Fibroblast of lung (primary cell): Measurements from ENCODE around the gene CFAP410. TPM values are rescaled to one million over a fixed set of nuclear protein-coding genes. Genes with fewer than 3 reads are reported as not detected.

ENCODE experiments used
- DNase-seq, 2 donors: peaks; one replicate each; pipeline versions ENCODE4 v3.0.0 to v3.0.0-alpha.2; 2010; ENCODE audit warnings: low read depth in 2 of 2
- H2AFZ ChIP-seq: 2 replicates; pipeline ENCODE4 v1.5.1; 2012; ENCODE audit warnings: low read length, control low read depth, inconsistent platforms
- H3K27ac ChIP-seq: 2 replicates; pipeline ENCODE4 v1.5.1; 2011; ENCODE audit warnings: low read length, control low read depth; ENCODE audit not compliant: insufficient read depth
- H3K27me3 ChIP-seq: 2 replicates; pipeline ENCODE4 v1.5.1; 2011; ENCODE audit warnings: mild to moderate bottlenecking, low read length; ENCODE audit not compliant: control insufficient read depth, insufficient read depth
- H3K36me3 ChIP-seq: 2 replicates; pipeline ENCODE4 v1.5.1; 2011; ENCODE audit warnings: low read length; ENCODE audit not compliant: control insufficient read depth, insufficient read depth
- H3K4me1 ChIP-seq: 2 replicates; pipeline ENCODE4 v1.5.1; 2011; ENCODE audit warnings: low read length; ENCODE audit not compliant: control insufficient read depth, insufficient read depth; ENCODE audit errors: extremely low read depth
- H3K4me2 ChIP-seq: 2 replicates; pipeline ENCODE4 v1.5.1; 2011; ENCODE audit warnings: low read length, control low read depth; ENCODE audit not compliant: insufficient read depth; ENCODE audit errors: extremely low read depth
- H3K4me3 ChIP-seq, 4 experiments: fragments of 200-600 bp in 1 of 4; sonication (generic) in 1 of 4; replicated peaks in 1 of 4; 2 replicates each; pipeline ENCODE4 v1.5.1; 2011 to 2016; ENCODE audit warnings: low read length in 4 of 4, low read depth in 3 of 4, mild to moderate bottlenecking in 3 of 4, control low read depth in 2 of 4, inconsistent platforms in 1 of 4, mixed read lengths in 1 of 4; ENCODE audit not compliant: insufficient read depth in 1 of 4; ENCODE audit errors: control extremely low read depth in 1 of 4
- H3K79me2 ChIP-seq: 2 replicates; pipeline ENCODE4 v1.5.1; 2012; ENCODE audit warnings: mild to moderate bottlenecking, low read length, inconsistent platforms; ENCODE audit not compliant: control insufficient read depth, insufficient read depth
- H3K9ac ChIP-seq: 2 replicates; pipeline ENCODE4 v1.5.1; 2011; ENCODE audit warnings: mild to moderate bottlenecking, low read length, control low read depth; ENCODE audit not compliant: insufficient read depth
- H3K9me3 ChIP-seq: 2 replicates; pipeline ENCODE4 v1.5.1; 2012; ENCODE audit warnings: low read depth, low read length; ENCODE audit not compliant: control insufficient read depth, insufficient read depth
- H4K20me1 ChIP-seq: 2 replicates; pipeline ENCODE4 v1.5.1; 2011; ENCODE audit warnings: low read length; ENCODE audit not compliant: control insufficient read depth, insufficient read depth; ENCODE audit errors: extremely low read depth
- CTCF ChIP-seq, 2 donors: IDR thresholded peaks in 1 of 2; conservative IDR thresholded peaks in 1 of 2; 1 replicate in 1 of 2; 2 replicates in 1 of 2; pipeline ENCODE4 v1.5.1; 2011 to 2012; ENCODE audit warnings: low read length in 2 of 2, control low read depth in 1 of 2, inconsistent platforms in 1 of 2, low read depth in 1 of 2, mild to moderate bottlenecking in 1 of 2
- EZH2 ChIP-seq: IDR thresholded peaks from 2 replicates; pipeline ENCODE4 v1.5.1; 2012; ENCODE audit warnings: low read length, control low read depth, mild to moderate bottlenecking; ENCODE audit errors: missing control alignments
- polyA plus RNA-seq, 2 donors: library from polyadenylated mRNA; depleted of rRNA in 1 of 2; stranded (reverse) in 1 of 2; unstranded in 1 of 2; fragments of >200 nt; gene quantifications; 2 replicates each; pipeline ENCODE4 v1.2.1, GENCODE V29; 2011 to 2012; ENCODE audit warnings: missing spikeins in 1 of 2
- total RNA-seq: library from RNA; depleted of rRNA; stranded (reverse); fragments of >200 nt; gene quantifications from 2 replicates; pipeline ENCODE4 v1.2.1, GENCODE V29; 2014

Gene CFAP410
- total and polyA plus RNA-seq, 2 donors (not counting 1 experiment from before 2014, with no cell fraction given), result 4.9 to 7.1 TPM

DNA sequence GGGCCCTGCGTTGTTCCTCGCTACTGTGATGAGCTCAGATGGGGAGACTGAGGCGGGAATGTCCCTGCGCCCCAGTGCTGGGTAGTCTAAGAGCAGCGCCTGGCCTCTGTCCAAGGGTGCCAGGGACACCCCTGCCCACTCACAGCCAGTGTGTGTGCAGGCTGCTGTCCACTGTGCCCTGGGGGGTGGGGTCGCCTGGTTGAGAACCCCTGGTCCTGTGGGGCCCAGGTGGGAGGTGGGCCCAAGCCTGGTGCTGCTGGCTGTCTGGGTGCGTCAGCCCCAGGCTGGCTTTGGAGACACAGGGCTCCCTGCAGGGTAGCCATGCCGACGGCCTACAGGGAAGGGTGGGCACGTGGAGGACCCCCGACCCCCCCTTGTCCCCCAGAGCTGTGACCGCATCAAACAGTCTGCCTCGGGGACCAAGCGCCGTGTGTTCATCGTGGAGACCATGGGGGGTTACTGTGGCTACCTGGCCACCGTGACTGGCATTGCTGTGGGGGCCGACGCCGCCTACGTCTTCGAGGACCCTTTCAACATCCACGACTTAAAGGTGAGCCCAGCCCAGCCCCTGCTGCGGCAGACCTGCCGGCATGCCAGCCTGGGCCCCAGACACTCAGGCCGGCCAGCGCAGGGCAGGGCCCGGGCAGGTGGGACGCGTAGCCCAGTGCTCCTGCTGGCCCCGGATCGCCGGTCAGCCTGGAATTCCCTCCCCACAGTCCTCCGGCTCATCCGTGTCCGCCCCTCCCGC, 14.9 kb downstream of the CFAP410 start:
- Histone ChIP-seq H3K79me2 (no peaks in the 10 kb centered on the region), H2AFZ (no peak overlapping the region), H3K4me2 (no peak overlapping the region), H3K9me3 (no peaks in the 10 kb centered on the region), H3K4me1 (no peaks in the 10 kb centered on the region), H3K36me3 (peaks cover 23% of the 10 kb centered on the region), H3K27me3 (no peaks in the 10 kb centered on the region), H3K27ac (no peak overlapping the region), H3K4me3 (no peak overlapping the region), H3K9ac (no peak overlapping the region), H4K20me1 (no peaks in the 10 kb centered on the region)
- TF ChIP-seq CTCF (conservative IDR thresholded peaks at IDR 0.05 in 1 of 2, IDR thresholded peaks at IDR 0.05 in 1 of 2; ENCODE audit: low read depth in 1 of 2, low read length in 2 of 2) (no peak), EZH2 (no peak)
- DNase-seq, result no peak

DNA sequence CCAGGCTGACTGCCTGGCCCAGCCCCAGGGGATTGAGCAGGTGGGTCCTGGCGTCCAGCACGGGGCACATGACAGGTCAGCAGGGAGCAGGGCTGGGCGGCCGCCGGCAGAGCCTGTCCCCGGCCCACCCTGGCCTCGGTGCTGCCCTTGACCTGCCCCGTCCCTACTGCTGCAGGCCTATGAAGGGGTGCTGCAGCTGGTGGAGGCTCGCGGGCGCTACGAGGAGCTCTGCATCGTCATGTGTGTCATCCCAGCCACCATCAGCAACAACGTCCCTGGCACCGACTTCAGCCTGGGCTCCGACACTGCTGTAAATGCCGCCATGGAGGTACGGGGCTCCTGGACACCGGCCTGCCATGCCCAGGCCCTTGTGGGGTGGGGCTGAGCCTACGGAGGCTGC, 15.6 kb downstream of the CFAP410 start:
- TF ChIP-seq CTCF (conservative IDR thresholded peaks at IDR 0.05 in 1 of 2, IDR thresholded peaks at IDR 0.05 in 1 of 2; ENCODE audit: low read depth in 1 of 2, low read length in 2 of 2), result no peak
- no peak for TF ChIP-seq EZH2
- Histone ChIP-seq H3K27ac (no peak overlapping the region), H3K36me3 (peaks cover 23% of the 10 kb centered on the region), H3K9ac (no peak overlapping the region), H3K79me2 (no peaks in the 10 kb centered on the region), H3K4me3 (no peak overlapping the region), H3K4me2 (no peak overlapping the region), H3K27me3 (no peaks in the 10 kb centered on the region), H3K9me3 (no peaks in the 10 kb centered on the region), H3K4me1 (no peaks in the 10 kb centered on the region), H2AFZ (no peak overlapping the region), H4K20me1 (no peaks in the 10 kb centered on the region)
- no peak for DNase-seq

- Histone ChIP-seq H3K36me3 (peaks cover 23% of the 10 kb centered on the region), H3K27me3 (no peaks in the 10 kb centered on the region), H3K4me3 (no peak overlapping the region), H3K79me2 (no peaks in the 10 kb centered on the region), H3K9me3 (no peaks in the 10 kb centered on the region), H3K4me1 (no peaks in the 10 kb centered on the region), H2AFZ (no peak overlapping the region), H3K27ac (no peak overlapping the region), H3K9ac (no peak overlapping the region), H4K20me1 (no peaks in the 10 kb centered on the region), H3K4me2 (no peak overlapping the region)
- TF ChIP-seq EZH2, result no peak
- no peak for DNase-seq
These were observed 16.4 kb downstream of the CFAP410 start for GRCh38 chr21:44322621-44323325.
